GM18870 (cell line): ENCODE measurements around the gene ZBTB8A.
"Not testable (repeated sequence)": the region's sequence is repeated elsewhere in the genome, so short reads cannot be mapped to it uniquely, and the experiment has no call there.

Source experiments
- ATAC-seq: cut with Tn5 transposase; IDR thresholded peaks from one replicate; pipeline ENCODE4 v1.9.1; 2021; ENCODE audit warnings: moderate library complexity; ENCODE audit not compliant: unreplicated experiment

Gene ZBTB8A

DNA sequence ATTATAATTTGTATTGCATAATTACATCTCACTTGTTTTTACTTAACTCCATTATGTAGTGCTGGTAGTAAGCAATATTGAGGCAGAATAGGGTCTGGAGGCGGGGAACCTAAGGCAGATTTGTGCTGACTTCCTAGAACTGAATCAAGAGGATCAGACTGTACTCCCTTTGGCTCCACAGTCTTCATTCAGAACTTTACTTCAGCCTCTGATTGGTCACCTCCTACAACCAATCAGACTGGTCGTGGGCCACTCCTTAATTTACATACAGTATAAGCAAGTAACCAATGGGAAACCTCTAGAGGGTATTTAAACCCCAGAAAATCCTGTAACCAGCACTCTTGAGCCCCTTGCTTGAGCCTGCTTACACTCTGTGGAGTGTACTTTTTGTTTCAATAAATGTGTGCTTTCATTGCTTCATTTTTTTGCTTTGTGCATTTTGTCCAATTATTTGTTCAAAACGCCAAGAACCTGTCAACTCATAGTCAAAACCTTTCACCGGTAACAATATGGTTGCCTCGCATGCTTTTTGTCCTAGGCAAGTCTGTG, 79.5 kb downstream of the ZBTB8A start:
- no peak for ATAC-seq

DNA sequence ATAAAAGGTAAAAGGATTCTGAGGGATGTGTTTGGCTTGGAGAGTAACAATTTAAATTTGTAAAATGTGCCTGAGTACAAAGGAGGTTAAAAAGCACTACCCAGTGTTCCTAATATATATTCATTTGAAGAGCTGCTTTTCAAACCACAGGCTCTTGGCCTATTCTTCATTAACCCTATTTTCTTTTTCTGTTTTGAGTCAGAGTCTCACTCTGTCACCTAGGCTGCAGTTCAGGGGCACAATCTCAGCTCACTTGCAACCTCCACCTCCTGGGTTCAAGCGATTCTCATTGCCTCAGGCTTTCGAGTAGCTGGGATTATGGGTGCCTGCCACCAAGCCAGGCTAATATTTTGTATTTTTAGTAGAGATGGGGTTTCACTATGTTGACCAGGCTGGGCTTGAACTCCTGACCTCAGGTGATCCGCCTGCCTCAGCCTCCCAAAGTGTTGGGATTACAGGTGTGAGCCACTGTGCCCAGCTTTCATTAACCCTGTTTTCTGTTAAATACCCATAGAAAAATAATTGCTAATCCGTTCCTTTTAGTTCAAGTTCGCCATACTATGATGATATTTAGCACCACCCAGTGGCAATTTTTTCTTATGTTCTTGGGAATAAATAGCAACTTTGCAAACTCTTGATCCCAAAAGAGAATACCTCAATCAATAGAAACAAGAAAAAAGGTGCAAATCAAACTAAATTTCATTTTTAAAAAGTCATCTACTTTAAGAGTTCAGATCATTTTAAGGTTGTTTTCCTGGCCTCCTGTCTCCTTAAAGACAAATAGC, 80.7 kb downstream of the ZBTB8A start:
- ATAC-seq: peak; percentile 48

DNA sequence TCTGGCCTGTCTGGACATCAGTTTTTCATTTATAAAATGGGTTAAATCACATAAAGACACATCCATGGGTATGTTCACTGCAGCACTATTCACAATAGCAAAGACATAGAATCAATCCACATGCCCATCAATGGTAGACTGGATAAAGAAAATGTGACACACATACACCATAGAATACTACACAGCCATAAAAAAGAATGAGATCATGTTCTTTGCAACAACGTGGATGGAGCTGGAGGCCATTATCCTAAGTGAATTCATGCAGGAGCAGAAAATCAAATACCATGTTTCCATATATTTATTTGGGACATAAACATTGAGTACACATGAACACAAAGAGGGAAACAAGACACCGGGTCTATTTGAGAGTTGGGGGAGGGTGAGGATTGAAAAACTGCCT, 83.0 kb downstream of the ZBTB8A start:
- ATAC-seq: no peak

DNA sequence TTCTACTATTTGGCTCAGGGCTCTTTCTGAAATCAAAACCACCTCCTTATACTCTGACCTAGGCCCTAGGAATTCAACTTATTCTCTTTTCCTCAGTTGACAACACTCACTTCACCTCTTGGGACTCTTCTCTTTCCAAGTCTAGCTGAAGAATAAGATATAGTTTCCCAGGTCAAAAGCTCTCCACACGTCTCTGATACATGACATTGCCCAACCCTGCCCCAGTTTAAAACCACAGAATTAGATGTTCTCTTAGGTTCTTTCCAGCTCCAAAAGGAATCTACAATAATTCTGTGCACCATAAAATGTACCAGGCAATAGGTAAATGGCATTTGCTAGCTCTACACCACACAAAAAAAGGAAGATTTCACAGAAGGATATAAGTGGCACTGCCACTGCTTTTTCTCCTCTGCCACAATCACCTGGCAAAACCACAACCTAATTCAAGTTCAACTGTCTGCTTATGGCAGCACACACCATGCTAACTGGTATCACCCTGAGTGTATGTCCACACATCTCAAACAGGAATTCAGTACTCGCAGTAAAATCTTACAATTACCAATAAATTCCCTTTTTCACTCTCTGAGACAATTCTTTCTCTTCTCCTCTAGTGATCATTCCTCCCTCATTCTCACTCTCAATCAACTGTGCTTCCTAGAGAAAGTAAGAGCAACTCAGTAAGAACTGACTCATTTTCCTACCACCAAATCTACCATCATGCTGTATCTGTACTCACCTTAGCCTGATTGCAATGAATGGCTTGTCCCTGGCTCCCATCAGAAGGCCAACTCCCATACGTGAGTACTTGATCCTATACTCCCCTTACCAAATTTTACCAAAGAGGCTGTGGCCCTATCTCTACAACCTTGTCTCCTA, 83.8 kb downstream of the ZBTB8A start:
- ATAC-seq: no peak

DNA sequence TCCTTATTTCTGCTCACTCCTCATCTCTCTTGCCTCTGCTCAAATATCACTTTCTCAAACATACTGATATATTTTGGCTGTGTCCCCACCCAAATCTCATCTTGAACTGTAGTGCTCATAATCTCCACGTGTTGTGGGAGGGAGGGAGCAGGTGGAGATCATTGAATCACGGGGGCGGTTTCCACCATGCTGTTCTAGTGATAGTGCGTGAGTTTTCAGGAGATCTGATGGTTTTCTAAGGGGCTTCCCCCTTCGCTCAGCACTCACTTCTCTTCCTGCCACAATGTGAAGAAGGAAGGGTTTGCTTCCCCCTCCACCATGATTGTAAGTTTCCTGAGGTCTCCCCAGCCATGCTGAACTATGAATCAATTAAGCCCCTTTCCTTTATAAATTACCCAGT, 84.5 kb downstream of the ZBTB8A start:
- no peak for ATAC-seq

DNA sequence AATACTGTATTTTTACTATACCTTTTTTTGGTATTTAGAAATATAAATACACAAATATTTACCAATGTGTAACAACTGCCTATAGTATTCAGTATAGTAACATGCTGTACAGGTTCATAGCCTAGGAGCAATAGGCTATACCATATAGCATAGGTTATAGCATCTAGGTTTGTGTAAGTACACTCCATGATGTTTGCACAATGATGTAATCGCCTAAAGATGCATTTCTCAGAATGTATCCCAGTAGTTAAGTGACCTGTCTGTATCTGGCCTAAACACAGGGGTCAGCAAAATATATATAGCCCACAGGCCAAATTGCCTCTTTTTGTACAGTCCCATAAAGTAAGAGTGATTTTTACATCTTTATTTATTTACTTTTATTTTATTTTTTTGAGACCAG, 86.9 kb downstream of the ZBTB8A start:
- no peak for ATAC-seq

DNA sequence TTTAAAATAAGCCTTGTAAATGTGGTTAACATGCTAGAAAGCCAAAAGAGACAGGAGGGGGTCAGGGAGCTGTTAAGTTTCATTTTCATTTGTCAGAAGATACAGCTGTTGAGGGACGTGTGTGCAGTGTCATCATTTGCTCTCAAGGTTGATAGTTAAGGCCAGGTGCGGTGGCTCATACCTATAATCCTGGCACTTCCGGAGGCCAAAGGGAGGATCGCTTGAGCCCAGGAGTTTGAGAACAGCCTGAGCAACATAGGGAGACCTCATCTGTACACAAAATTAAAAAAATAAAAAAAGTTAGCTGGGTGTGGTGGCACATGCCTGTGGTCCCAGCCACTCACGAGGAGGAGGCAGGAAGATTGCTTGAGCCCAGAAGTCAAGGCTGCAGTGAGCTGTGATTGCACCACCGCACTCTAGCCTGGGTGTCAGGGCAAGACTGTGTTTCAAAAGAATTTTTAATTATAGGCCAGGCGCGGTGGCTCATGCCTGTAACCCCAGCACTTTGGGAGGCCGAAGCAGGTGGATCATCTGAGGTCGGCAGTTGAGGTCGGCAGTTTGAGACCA, 88.5 kb downstream of the ZBTB8A start:
- ATAC-seq: no peak

DNA sequence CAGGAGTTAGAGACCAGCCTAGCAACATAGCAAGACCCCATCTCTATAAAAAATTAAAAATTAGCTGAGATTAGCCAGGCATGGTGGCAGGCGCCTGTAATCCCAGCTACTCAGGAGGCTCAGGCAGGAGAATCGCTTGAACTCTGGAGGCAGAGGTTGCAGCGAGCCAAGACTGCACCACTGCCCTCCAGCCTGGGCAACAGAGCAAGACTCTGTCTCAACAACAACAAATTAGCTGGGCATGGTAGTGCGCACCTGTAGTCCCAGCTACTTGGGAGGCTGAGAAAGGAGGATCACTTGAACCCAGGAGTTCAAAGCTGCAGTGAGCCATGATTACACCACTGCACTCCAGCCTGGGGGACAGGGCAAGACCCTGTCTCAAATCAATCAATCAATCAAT, 90.9 kb downstream of the ZBTB8A start:
- ATAC-seq: not testable (repeated sequence)

DNA sequence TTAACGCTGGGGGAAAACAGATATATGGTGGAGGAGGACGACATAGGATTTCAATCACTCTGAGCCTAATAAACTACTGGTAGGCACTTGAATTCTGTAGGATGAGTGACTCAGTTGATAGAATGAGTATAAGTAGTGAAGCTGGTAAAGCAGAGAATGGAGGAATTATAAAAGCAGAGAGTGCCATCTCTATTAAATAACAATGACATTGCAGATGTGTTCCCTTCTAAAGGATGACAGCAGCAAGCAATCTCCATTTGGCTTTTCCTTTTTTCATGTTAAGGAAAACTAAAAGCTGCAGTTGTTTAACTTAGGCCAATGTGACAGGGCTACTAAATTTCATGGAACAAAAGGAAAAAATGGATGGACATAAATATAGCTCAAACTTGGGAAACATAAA, 93.6 kb downstream of the ZBTB8A start:
- no peak for ATAC-seq

DNA sequence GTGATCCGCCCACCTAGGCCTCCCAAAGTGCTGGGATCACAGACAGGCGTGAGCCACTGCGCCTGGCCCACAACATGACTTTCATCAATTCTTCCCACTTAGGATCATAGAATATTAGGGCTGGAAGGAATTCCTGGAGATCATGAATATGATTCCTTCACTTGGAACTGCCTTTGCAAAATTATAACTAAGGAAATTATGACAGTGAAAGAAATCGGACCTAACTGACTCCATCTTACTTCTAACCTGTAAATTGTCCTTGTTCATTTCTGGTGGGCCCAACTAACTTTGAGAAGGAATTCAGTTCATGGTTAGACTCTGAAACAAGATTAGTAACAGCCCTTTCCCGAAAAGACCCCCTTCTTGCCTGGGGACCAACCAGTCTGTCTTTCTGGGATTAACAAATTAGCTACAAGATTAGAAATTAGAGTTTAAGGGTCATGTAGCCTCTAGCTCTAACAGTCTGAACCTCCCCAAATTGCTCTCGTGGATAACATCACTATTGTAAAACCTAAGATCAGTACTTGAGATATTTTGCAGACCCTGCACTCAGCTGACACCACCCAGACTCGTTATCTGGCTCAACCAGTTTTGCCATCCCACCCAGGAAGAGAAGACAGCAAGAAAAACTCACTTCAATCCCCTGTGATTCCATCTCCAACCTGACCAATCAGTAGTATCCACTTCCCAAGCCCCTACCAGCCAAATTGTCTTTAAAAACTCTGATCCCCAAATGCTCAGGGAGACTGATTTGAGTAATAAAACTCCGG, 96.5 kb downstream of the ZBTB8A start:
- no peak for ATAC-seq

DNA sequence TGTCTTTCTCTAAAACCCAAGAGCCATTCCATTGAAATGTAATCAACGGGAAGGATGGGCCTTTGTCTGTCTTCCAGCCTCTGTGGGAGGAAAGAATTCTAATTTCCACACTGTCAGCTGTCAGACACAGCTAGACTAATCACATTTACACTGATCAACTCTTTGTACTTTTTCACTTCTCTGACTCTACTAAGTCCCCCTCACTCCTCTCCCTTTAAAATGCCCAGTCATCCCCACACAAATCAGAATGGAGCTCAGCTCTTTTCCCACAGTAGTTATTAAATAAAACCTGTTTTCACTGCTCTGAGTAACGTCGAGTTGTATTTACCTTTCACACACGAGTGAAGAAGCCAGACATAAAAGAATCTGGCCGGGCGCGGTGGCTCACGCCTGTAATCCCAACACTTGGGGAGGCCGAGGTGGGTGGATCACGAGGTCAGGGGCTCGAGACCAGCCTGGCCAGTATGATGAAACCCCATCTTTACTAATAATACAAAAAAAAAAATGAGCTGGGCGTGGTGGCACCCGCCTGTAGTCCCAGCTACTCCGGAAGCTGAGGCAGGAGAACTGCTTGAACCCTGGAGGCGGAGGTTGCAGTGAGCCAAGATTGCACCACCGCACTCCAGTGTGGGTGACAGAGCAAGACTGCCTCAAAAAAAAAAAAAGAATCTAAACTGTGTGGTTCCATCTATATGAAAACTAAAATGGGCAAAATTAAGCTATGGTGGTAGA, 97.9 kb downstream of the ZBTB8A start:
- ATAC-seq: no peak

DNA sequence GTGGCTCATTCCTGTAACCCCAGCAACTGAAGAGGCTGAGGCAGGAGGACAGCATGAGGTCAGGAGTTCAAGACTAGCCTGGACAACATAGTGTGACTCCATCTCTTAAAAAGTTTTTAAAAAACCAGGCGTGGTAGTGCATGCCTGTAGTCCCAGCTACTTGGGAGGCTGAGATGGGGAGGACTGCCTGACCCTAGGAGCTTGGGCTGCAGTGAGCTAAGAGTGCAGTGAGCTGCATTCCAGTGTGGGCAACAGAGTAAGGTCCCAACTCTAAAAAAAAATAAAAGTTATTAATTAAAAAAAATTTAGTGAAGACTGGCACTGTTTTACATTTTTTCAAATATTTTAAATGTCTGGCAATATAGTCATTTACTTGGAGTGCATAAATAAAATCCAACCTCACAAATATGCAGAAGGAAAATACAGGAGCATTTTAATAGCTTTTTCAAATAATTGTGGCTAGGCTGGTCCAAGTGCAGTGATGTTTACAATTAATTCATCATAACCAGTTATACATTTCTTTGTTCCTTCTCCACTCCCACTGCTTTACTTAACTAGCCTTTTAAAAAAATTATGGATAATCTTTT, 100.4 kb downstream of the ZBTB8A start:
- no peak for ATAC-seq

DNA sequence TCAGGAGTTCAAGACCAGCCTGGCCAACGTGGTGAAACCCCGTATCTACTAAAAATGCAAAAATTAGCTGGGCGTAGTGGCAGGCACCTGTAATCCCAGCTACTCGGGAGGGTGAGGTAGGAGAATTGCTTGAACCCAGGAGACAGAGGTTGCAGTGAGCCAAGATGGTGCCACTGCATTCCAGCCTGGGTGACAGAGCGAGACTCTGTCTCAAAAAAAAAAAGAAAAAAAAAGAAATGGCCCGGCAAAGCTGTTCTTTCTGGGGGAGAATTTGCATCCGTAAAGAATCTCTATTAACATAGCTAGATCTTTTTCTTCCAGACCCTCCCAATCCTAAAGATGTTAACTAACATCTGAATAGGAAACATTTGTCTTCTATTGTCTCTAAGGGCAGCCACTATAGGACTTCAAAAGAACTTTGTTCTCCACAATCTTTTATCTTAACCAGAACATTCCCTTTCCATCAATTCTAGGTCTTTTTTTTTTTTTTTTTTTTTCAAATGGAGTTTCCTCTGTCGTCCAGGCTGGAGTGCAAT, 103.1 kb downstream of the ZBTB8A start:
- not testable (repeated sequence) for ATAC-seq

DNA sequence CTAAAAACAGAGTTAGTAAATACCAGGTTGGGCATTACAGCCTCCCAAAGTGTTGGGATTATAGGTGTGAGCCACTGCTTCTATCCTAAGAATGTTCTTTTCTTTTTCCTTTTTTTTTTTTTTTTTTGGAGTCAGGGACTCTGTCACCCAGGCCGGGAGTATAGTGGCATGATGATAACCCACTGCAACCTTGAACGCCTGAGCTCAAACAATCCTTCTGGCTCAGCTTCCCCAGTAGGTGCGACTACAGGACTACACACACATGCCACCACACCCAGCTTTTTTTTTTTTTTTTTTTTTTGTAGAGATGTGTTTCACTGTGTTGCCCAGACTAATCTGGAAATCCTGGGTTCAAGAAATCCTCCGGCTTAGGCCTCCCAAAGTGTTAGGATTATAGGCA, 105.2 kb downstream of the ZBTB8A start:
- no peak for ATAC-seq

DNA sequence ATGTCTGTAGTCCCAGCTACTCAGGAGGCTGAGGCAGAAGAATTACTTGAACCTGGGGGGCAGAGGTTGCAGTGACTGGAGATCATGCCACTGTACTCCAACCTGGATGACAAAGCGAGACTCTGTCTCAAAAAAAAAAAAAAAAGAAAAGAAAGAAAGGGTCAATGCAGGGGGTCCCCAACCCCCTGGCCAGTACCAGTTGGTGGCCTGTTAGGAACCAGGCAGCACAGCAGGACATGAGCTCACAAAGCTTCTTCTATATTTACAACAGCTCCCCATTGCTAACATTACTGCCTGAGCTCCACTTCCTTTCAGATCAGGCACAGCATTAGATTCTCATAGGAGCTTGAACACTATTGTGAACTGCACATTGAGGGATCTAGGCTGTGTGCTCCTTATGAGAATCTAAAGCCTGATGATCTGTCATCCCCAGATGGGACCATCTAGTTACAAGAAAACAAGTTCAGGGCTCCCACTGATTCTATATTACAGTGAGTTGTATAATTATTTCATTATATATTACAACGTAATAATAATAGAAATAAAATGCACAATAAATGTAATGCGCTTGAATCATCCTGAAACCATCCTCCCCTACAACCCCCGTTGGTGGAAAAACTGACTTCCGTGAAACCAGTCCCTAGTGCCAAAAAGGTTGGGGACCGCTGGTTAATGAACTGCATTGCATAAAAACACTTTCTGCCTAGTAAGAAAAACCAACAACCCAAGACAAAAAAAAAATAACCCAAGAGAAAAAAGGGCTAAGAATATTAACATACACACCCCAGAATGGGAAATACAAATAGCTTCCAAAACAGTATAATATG, 108.3 kb downstream of the ZBTB8A start:
- ATAC-seq: no peak

DNA sequence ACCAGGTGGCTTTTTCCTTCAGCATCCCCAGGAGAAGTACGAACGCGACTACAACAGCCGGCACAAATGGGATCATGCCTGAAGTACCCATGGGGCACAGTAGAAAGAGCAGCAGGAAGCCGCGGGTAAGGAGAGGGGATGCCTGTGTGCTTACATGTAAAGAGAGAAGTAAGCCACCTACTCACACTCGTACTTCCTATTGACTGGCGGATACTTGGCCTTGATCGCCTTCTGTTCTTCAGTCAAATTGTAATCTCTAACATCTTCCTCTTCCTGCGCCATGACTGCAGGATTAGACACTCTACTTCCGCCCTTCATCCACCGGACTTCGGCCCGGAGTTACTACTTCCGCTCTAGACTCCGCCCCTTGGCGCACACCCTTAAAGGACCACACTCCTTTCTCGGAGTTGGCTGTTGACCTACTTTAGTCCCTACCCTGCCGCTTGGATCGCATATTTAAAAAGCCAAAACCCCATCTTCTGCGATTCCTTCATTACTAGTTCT, 111.1 kb downstream of the ZBTB8A start, which contains the start of gene ZBTB8OS:
ZBTB8OS (minus strand) TSS at position 303 of the 504 bp plus-strand sequence; CDS start at position 282, 21 bp downstream.
- ATAC-seq: peak; percentile 63

DNA sequence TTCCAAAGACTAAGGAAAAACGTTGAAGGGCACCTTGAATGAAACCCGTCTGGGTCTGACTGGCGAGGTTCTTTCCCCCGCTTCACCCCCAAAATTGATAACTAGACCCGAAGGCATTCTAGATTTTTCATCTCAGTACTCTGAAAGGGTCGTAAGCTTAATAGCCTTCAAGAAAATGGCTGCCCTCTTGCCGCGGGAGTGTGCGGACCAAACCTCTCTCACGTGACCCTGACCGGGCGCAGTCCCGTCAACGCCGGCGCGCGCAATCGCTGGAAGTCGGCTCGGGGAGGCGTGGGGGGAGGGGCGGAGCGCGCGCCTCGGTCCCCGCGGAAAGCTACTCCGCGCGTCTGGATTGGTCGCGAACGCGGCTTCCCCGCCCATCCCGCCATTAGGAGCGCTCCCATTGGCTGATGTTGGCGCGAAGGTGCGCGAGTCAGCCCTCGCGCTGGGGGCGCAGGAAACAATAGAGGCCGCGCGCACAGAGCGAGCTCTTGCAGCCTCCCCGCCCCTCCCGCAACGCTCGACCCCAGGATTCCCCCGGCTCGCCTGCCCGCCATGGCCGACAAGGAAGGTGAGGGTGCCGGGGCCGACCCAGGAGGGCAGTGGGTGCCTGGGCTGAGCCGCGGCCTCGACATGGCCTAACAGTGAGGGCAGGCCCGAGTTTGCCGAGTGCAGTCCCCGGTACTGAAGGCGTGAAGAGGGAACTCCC, 111.7 kb downstream of the ZBTB8A start, which contains the start of gene RBBP4:
RBBP4 (plus strand) TSS at position 457 of the 709 bp plus-strand sequence; CDS start at position 556, 99 bp downstream.
- peak; percentile 60 for ATAC-seq
